GM19397 (cell line): ENCODE measurements around the gene HLCS.

ENCODE experiments used
- ATAC-seq: cut with Tn5 transposase; IDR thresholded peaks from one replicate; pipeline ENCODE4 v1.9.1; 2021; ENCODE audit warnings: mild to moderate bottlenecking, moderate library complexity; ENCODE audit not compliant: unreplicated experiment

The HLCS gene

GRCh38 chr21:36915696-36916245 is 50.7 kb downstream of the HLCS start:
- ATAC-seq, result no peak

GRCh38 chr21:36915014-36915695 is 51.3 kb downstream of the HLCS start:
- ATAC-seq, result no peak

- ATAC-seq, result no peak
Measured at GRCh38 chr21:36914244-36915013, 52.0 kb downstream of the HLCS start.

- no peak for ATAC-seq
Measured at GRCh38 chr21:36913247-36914169, 53.0 kb downstream of the HLCS start.

- ATAC-seq, result no peak
Measured at GRCh38 chr21:36910581-36911307, 55.7 kb downstream of the HLCS start.

- no peak for ATAC-seq
Measured at GRCh38 chr21:36909901-36910561, 56.4 kb downstream of the HLCS start.

GRCh38 chr21:36909423-36909822 is 57.0 kb downstream of the HLCS start:
- no peak for ATAC-seq

- no peak for ATAC-seq
Measured at GRCh38 chr21:36908260-36908908, 58.1 kb downstream of the HLCS start.

GRCh38 chr21:36904093-36904666 is 62.3 kb downstream of the HLCS start:
- ATAC-seq, result no peak

- ATAC-seq, result no peak
Measured at GRCh38 chr21:36902793-36903192, 63.7 kb downstream of the HLCS start.

- no peak for ATAC-seq
Measured at GRCh38 chr21:36902331-36902730, 64.1 kb downstream of the HLCS start.

GRCh38 chr21:36901575-36901974 is 64.9 kb downstream of the HLCS start:
- ATAC-seq, result no peak

GRCh38 chr21:36893581-36893980 is 72.9 kb downstream of the HLCS start:
- no peak for ATAC-seq

GRCh38 chr21:36892201-36892600 is 74.3 kb downstream of the HLCS start:
- no peak for ATAC-seq

GRCh38 chr21:36891692-36892091 is 74.8 kb downstream of the HLCS start:
- ATAC-seq, result no peak

GRCh38 chr21:36891121-36891520 is 75.3 kb downstream of the HLCS start:
- ATAC-seq, result no peak

GRCh38 chr21:36890086-36890485 is 76.4 kb downstream of the HLCS start:
- ATAC-seq, result no peak

GRCh38 chr21:36889401-36889800 is 77.1 kb downstream of the HLCS start:
- no peak for ATAC-seq

- ATAC-seq, result no peak
Measured at GRCh38 chr21:36888466-36888865, 78.0 kb downstream of the HLCS start.
